ENCODE results near the gene ASPHD2.

Gene ASPHD2

GRCh38 chr22:26482161-26482560 lies 53.1 kb downstream of the ASPHD2 start:
- no peak overlapping the region for H3K4ac ChIP-seq (ENCODE audit: low read length)
- no peak for DNase-seq (ENCODE audit: low spot score)
- no peak overlapping the region for H3K9ac ChIP-seq (ENCODE audit: low read depth, low read length, poor library complexity)
- no peak overlapping the region for H3K27ac ChIP-seq (replicated peaks; ENCODE audit: low read length)
- no peak overlapping the region for H3K18ac ChIP-seq (ENCODE audit: low read length)
- H2BK5ac ChIP-seq (ENCODE audit: low read length): no peak overlapping the region
- peaks cover 6 to 59% of the 10 kb centered on the region in 2 donors for H3K36me3 ChIP-seq (replicated peaks in 1 of 2; ENCODE audit: control insufficient read depth in 2 of 2, insufficient read depth in 2 of 2, low read length in 2 of 2)
- H3K79me1 ChIP-seq (ENCODE audit: low read depth, low read length): peaks cover 5% of the 10 kb centered on the region
- no peak overlapping the region for H3K4me2 ChIP-seq (ENCODE audit: insufficient read depth, low read length, poor library complexity, severe bottlenecking)
- peaks cover 9 to 14% of the 10 kb centered on the region in 2 donors for H3K4me1 ChIP-seq (ENCODE audit: control insufficient read depth in 2 of 2, insufficient read depth in 1 of 2, low read depth in 1 of 2, low read length in 2 of 2)
- no peak overlapping the region for H4K91ac ChIP-seq (ENCODE audit: low read depth, low read length, poor library complexity)
- WGBS, 2 donors (ENCODE audit: extremely low coverage in 2 of 2, insufficient read length in 2 of 2, insufficient replicate concordance in 1 of 2): no CpG with 5 or more reads among the region's 5 CpGs
- no peak overlapping the region for H2BK15ac ChIP-seq (ENCODE audit: low read length)
- H3K27me3 ChIP-seq (ENCODE audit: control insufficient read depth in 3 of 3, insufficient read depth in 3 of 3, low read depth in 1 of 3, low read length in 3 of 3): no peaks in the 10 kb centered on the region
- no peaks in the 10 kb centered on the region for H3K9me3 ChIP-seq (replicated peaks in 1 of 2; ENCODE audit: control insufficient read depth in 2 of 2, insufficient read depth in 1 of 2, low read depth in 1 of 2, low read length in 2 of 2)
- H4K8ac ChIP-seq (ENCODE audit: low read depth, low read length): no peak overlapping the region
- H2BK120ac ChIP-seq (ENCODE audit: low read depth, low read length): no peak overlapping the region
- no peak overlapping the region for H2AK5ac ChIP-seq (ENCODE audit: low read depth, low read length)
- no peak overlapping the region for H3K14ac ChIP-seq (ENCODE audit: low read length)
- H2BK12ac ChIP-seq (ENCODE audit: low read length): no peak overlapping the region
- H3K4me3 ChIP-seq (ENCODE audit: low read length in 2 of 2): peak overlapping the region in 1 of 2 donors; percentile 87
- H2AFZ ChIP-seq (ENCODE audit: low read length): no peak overlapping the region
- H3K23ac ChIP-seq (ENCODE audit: low read depth, low read length, poor library complexity): no peak overlapping the region

DNA sequence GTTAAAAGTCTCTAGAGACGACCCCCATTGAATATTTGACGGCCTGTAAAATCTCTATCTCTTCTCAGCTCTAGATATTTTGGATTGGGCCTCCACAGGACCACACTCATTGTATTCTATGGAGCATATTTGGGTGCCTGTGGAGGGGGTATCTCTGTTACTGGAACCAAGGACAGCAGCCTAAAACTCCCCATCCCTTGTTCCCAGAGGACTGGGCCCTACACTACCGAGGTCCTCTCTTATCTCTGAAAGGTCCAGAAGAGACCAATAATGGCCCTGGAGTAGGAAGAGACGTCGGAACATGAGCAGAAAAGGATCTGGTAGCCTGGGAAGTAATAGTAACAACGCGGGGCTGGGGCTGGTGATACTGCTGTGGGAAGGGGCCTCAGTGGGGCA lies 54.0 kb downstream of the ASPHD2 start:
- peak overlapping the region; percentile 85 for H3K27ac ChIP-seq (replicated peaks; ENCODE audit: low read length)
- H3K36me3 ChIP-seq (replicated peaks in 1 of 2; ENCODE audit: control insufficient read depth in 2 of 2, insufficient read depth in 2 of 2, low read length in 2 of 2): peaks cover 5 to 59% of the 10 kb centered on the region in 2 donors
- peak overlapping the region; percentile 71 for H2BK5ac ChIP-seq (ENCODE audit: low read length)
- H3K14ac ChIP-seq (ENCODE audit: low read length): no peak overlapping the region
- H3K23ac ChIP-seq (ENCODE audit: low read depth, low read length, poor library complexity): no peak overlapping the region
- no peak overlapping the region for H3K4ac ChIP-seq (ENCODE audit: low read length)
- H3K18ac ChIP-seq (ENCODE audit: low read length): peak overlapping the region; percentile 95
- H2BK12ac ChIP-seq (ENCODE audit: low read length): no peak overlapping the region
- H4K8ac ChIP-seq (ENCODE audit: low read depth, low read length): no peak overlapping the region
- peak overlapping the region; percentile 75 for H3K4me2 ChIP-seq (ENCODE audit: insufficient read depth, low read length, poor library complexity, severe bottlenecking)
- H2BK15ac ChIP-seq (ENCODE audit: low read length): no peak overlapping the region
- no peak for DNase-seq (ENCODE audit: low spot score)
- peak overlapping the region; percentile 82 to 87 for H3K4me3 ChIP-seq (ENCODE audit: low read length in 2 of 2)
- no peak overlapping the region for H2BK120ac ChIP-seq (ENCODE audit: low read depth, low read length)
- H3K9ac ChIP-seq (ENCODE audit: low read depth, low read length, poor library complexity): peak overlapping the region; percentile 89
- H3K27me3 ChIP-seq (ENCODE audit: control insufficient read depth in 3 of 3, insufficient read depth in 3 of 3, low read depth in 1 of 3, low read length in 3 of 3): no peaks in the 10 kb centered on the region
- H2AFZ ChIP-seq (ENCODE audit: low read length): peak overlapping the region; percentile 93
- no peak overlapping the region for H4K91ac ChIP-seq (ENCODE audit: low read depth, low read length, poor library complexity)
- H3K79me1 ChIP-seq (ENCODE audit: low read depth, low read length): peaks cover 5% of the 10 kb centered on the region
- peaks cover 8 to 14% of the 10 kb centered on the region in 2 donors for H3K4me1 ChIP-seq (ENCODE audit: control insufficient read depth in 2 of 2, insufficient read depth in 1 of 2, low read depth in 1 of 2, low read length in 2 of 2)
- H2AK5ac ChIP-seq (ENCODE audit: low read depth, low read length): no peak overlapping the region
- H3K9me3 ChIP-seq (replicated peaks in 1 of 2; ENCODE audit: control insufficient read depth in 2 of 2, insufficient read depth in 1 of 2, low read depth in 1 of 2, low read length in 2 of 2): no peaks in the 10 kb centered on the region
- WGBS, 2 donors (ENCODE audit: extremely low coverage in 2 of 2, insufficient read length in 2 of 2, insufficient replicate concordance in 1 of 2): no CpG with 5 or more reads among the region's 7 CpGs

- H2BK120ac ChIP-seq (ENCODE audit: low read depth, low read length): no peak within 1 kb of the TSS
- H3K4me1 ChIP-seq (ENCODE audit: control insufficient read depth in 2 of 2, insufficient read depth in 1 of 2, low read depth in 1 of 2, low read length in 2 of 2): peaks cover 8 to 14% of the 10 kb centered on the region in 2 donors
- H2BK12ac ChIP-seq (ENCODE audit: low read length): no peak within 1 kb of the TSS
- H2AFZ ChIP-seq (ENCODE audit: low read length): peak within 1 kb of the TSS; percentile 93
- H3K9ac ChIP-seq (ENCODE audit: low read depth, low read length, poor library complexity): peak within 1 kb of the TSS; percentile 89
- H3K4me2 ChIP-seq (ENCODE audit: insufficient read depth, low read length, poor library complexity, severe bottlenecking): peak within 1 kb of the TSS; percentile 75
- H3K14ac ChIP-seq (ENCODE audit: low read length): no peak within 1 kb of the TSS
- peak; percentile 93 for DNase-seq (ENCODE audit: low spot score)
- peak within 1 kb of the TSS; percentile 82 to 87 for H3K4me3 ChIP-seq (ENCODE audit: low read length in 2 of 2)
- H3K9me3 ChIP-seq (replicated peaks in 1 of 2; ENCODE audit: control insufficient read depth in 2 of 2, insufficient read depth in 1 of 2, low read depth in 1 of 2, low read length in 2 of 2): no peaks in the 10 kb centered on the region
- no peaks in the 10 kb centered on the region for H3K27me3 ChIP-seq (ENCODE audit: control insufficient read depth in 3 of 3, insufficient read depth in 3 of 3, low read depth in 1 of 3, low read length in 3 of 3)
- peak within 1 kb of the TSS; percentile 71 for H2BK5ac ChIP-seq (ENCODE audit: low read length)
- no peak within 1 kb of the TSS for H2AK5ac ChIP-seq (ENCODE audit: low read depth, low read length)
- H4K91ac ChIP-seq (ENCODE audit: low read depth, low read length, poor library complexity): no peak within 1 kb of the TSS
- peaks cover 10 to 64% of the 10 kb centered on the region in 2 donors for H3K36me3 ChIP-seq (replicated peaks in 1 of 2; ENCODE audit: control insufficient read depth in 2 of 2, insufficient read depth in 2 of 2, low read length in 2 of 2)
- H3K27ac ChIP-seq (replicated peaks; ENCODE audit: low read length): peak within 1 kb of the TSS; percentile 85
- no CpG with 5 or more reads among the region's 85 CpGs for WGBS, 2 donors (ENCODE audit: extremely low coverage in 2 of 2, insufficient read length in 2 of 2, insufficient replicate concordance in 1 of 2)
- H3K79me1 ChIP-seq (ENCODE audit: low read depth, low read length): peaks cover 5% of the 10 kb centered on the region
- peak within 1 kb of the TSS; percentile 96 for H3K23ac ChIP-seq (ENCODE audit: low read depth, low read length, poor library complexity)
- H2BK15ac ChIP-seq (ENCODE audit: low read length): no peak within 1 kb of the TSS
- H4K8ac ChIP-seq (ENCODE audit: low read depth, low read length): no peak within 1 kb of the TSS
- H3K18ac ChIP-seq (ENCODE audit: low read length): peak within 1 kb of the TSS; percentile 95
- H3K4ac ChIP-seq (ENCODE audit: low read length): no peak within 1 kb of the TSS
These were observed 54.6 kb downstream of the ASPHD2 start, which contains the start of the genes HPS4 and SRRD for GRCh38 chr22:26483439-26484359. Gene HPS4 (minus strand): TSS chr22:26483783. CDS start chr22:26481762, 2,021 bp downstream. Gene SRRD (plus strand): TSS chr22:26483877. CDS start chr22:26483891, 14 bp downstream.

DNA sequence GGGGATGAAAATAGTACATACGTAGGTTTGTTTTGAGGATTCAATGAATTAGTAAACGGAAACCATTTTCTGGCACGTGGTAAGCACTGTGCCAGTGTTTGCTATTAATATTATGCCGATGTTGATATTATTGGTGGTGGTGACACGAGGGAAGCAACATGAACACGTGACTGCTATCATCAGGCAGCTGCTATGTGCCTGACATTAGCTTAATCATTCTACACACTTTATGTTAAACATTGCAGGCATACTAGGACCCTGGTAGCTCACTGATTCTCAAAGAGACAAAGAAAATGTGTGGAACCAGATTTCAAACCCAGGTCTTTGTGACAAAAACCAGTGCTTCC lies 55.3 kb downstream of the ASPHD2 start:
- H3K79me1 ChIP-seq (ENCODE audit: low read depth, low read length): peaks cover 5% of the 10 kb centered on the region
- H3K27ac ChIP-seq (replicated peaks; ENCODE audit: low read length): no peak overlapping the region
- peak overlapping the region; percentile 82 to 87 for H3K4me3 ChIP-seq (ENCODE audit: low read length in 2 of 2)
- peak overlapping the region; percentile 42 for H3K4me2 ChIP-seq (ENCODE audit: insufficient read depth, low read length, poor library complexity, severe bottlenecking)
- WGBS, 2 donors (ENCODE audit: extremely low coverage in 2 of 2, insufficient read length in 2 of 2, insufficient replicate concordance in 1 of 2): no CpG with 5 or more reads among the region's 6 CpGs
- H3K9me3 ChIP-seq (replicated peaks in 1 of 2; ENCODE audit: control insufficient read depth in 2 of 2, insufficient read depth in 1 of 2, low read depth in 1 of 2, low read length in 2 of 2): no peaks in the 10 kb centered on the region
- no peak overlapping the region for H2AFZ ChIP-seq (ENCODE audit: low read length)
- H4K91ac ChIP-seq (ENCODE audit: low read depth, low read length, poor library complexity): no peak overlapping the region
- H3K36me3 ChIP-seq (replicated peaks in 1 of 2; ENCODE audit: control insufficient read depth in 2 of 2, insufficient read depth in 2 of 2, low read length in 2 of 2): peaks cover 10 to 65% of the 10 kb centered on the region in 2 donors
- H3K23ac ChIP-seq (ENCODE audit: low read depth, low read length, poor library complexity): no peak overlapping the region
- no peak overlapping the region for H2BK5ac ChIP-seq (ENCODE audit: low read length)
- H4K8ac ChIP-seq (ENCODE audit: low read depth, low read length): no peak overlapping the region
- DNase-seq (ENCODE audit: low spot score): no peak
- H3K14ac ChIP-seq (ENCODE audit: low read length): no peak overlapping the region
- H2BK120ac ChIP-seq (ENCODE audit: low read depth, low read length): no peak overlapping the region
- peaks cover 8 to 14% of the 10 kb centered on the region in 2 donors for H3K4me1 ChIP-seq (ENCODE audit: control insufficient read depth in 2 of 2, insufficient read depth in 1 of 2, low read depth in 1 of 2, low read length in 2 of 2)
- no peak overlapping the region for H2AK5ac ChIP-seq (ENCODE audit: low read depth, low read length)
- H3K18ac ChIP-seq (ENCODE audit: low read length): no peak overlapping the region
- no peak overlapping the region for H2BK15ac ChIP-seq (ENCODE audit: low read length)
- no peak overlapping the region for H3K9ac ChIP-seq (ENCODE audit: low read depth, low read length, poor library complexity)
- no peak overlapping the region for H3K4ac ChIP-seq (ENCODE audit: low read length)
- no peak overlapping the region for H2BK12ac ChIP-seq (ENCODE audit: low read length)
- H3K27me3 ChIP-seq (ENCODE audit: control insufficient read depth in 3 of 3, insufficient read depth in 3 of 3, low read depth in 1 of 3, low read length in 3 of 3): no peaks in the 10 kb centered on the region

Measured in neuronal stem cell (in vitro differentiated cells).